Measurements from ENCODE around the gene ABTB2. TPM values are rescaled to one million over a fixed set of nuclear protein-coding genes. Genes with fewer than 3 reads are reported as not detected.

ABTB2 gene
- total RNA-seq, 1 experiment from 2014 or later, result 46.3 TPM

DNA sequence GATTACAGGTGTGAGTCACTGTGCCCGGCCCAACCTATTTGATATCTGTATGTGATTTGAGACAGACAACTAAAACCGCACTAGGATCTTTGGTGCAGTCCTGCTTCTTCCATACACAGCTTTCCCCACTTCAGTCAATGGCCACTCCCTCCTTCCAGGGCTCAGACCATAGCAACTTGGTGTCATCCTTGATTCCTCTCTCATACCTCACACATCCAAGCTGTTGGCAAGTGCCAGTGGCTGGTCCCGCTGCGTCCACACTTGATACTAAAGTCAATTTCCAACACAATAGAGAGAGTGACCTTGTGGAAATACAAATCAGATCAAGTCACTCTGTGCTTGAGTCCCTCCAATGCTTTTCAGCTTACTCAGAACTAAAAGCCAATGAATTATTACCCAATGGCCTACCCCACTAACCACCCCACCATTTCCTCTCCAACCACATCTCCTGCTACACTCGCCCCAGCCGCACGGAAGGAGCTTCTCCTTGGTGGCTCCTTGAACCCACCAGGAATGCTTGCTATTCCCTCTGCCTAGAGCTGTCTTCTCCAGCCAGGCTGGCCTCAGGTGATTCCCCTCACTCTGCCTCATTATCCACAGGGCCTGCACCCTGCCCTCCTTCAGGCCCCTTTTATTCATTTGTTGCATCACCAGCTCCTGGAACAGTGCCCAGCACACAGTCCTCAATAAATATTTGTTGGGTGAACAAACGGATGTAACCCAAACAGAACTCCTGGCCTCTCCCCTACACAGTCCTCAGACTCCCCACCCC lies 12.9 kb downstream of the ABTB2 start:
- no TSS peak for BruUV-seq (replicated peaks)
- CTCF ChIA-PET, result no interaction called here
- intact Hi-C loops (cut with micrococcal nuclease; ENCODE audit: unreplicated experiment), result no loop called here
- Histone ChIP-seq H3K4me3 (ENCODE audit: low read depth, low read length, poor library complexity, severe bottlenecking) (no peak overlapping the region), H3K9me3 (ENCODE audit: low read depth, low read length, poor library complexity, severe bottlenecking) (no peaks in the 10 kb centered on the region), H3K27me3 (replicated peaks; ENCODE audit: insufficient read depth, low read depth, low read length, poor library complexity) (no peaks in the 10 kb centered on the region), H3K36me3 (ENCODE audit: insufficient read depth, low read length, poor library complexity, severe bottlenecking) (no peaks in the 10 kb centered on the region), H3K27ac (ENCODE audit: low read depth, low read length, poor library complexity, severe bottlenecking) (no peak overlapping the region), H3K4me1 (ENCODE audit: insufficient read depth, low read length, poor library complexity, severe bottlenecking) (peaks cover 54% of the 10 kb centered on the region)
- peak; percentile 46 for DNase-seq (ENCODE audit: low spot score)
- POLR2A ChIA-PET (ENCODE audit: low non-redundant PET), result no interaction called here
- no peak for TF ChIP-seq EZH2 (IDR thresholded peaks at IDR 0.05; ENCODE audit: borderline replicate concordance, low read depth, low read length, poor library complexity, severe bottlenecking)
- TF ChIP-seq, protein P1, sequence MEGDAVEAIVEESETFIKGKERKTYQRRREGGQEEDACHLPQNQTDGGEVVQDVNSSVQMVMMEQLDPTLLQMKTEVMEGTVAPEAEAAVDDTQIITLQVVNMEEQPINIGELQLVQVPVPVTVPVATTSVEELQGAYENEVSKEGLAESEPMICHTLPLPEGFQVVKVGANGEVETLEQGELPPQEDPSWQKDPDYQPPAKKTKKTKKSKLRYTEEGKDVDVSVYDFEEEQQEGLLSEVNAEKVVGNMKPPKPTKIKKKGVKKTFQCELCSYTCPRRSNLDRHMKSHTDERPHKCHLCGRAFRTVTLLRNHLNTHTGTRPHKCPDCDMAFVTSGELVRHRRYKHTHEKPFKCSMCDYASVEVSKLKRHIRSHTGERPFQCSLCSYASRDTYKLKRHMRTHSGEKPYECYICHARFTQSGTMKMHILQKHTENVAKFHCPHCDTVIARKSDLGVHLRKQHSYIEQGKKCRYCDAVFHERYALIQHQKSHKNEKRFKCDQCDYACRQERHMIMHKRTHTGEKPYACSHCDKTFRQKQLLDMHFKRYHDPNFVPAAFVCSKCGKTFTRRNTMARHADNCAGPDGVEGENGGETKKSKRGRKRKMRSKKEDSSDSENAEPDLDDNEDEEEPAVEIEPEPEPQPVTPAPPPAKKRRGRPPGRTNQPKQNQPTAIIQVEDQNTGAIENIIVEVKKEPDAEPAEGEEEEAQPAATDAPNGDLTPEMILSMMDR (conservative IDR thresholded peaks at IDR 0.05; ENCODE audit: low read depth, low read length), result no peak

DNA sequence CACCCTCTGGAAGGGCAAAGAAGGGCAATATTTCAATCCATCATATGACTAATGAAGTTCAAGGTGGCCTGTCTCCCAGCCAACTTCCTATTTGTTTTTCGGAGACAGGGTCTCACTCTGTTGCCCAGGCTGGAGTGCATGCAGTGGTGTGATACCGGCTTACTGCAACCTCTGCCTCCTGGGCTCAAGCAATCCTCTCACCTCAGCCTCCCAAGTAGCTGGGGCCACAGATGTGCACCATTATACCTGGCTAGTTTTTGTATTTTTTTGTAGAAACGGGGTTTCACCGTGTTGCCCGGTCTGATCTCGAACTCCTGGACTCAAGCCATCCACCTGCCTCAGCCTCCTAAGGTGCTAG lies 13.4 kb downstream of the ABTB2 start:
- DNase-seq (ENCODE audit: low spot score), result no peak
- no TSS peak for BruUV-seq (replicated peaks)
- Histone ChIP-seq H3K9me3 (ENCODE audit: low read depth, low read length, poor library complexity, severe bottlenecking) (no peaks in the 10 kb centered on the region), H3K4me1 (ENCODE audit: insufficient read depth, low read length, poor library complexity, severe bottlenecking) (peaks cover 54% of the 10 kb centered on the region), H3K4me3 (ENCODE audit: low read depth, low read length, poor library complexity, severe bottlenecking) (no peak overlapping the region), H3K36me3 (ENCODE audit: insufficient read depth, low read length, poor library complexity, severe bottlenecking) (no peaks in the 10 kb centered on the region), H3K27ac (ENCODE audit: low read depth, low read length, poor library complexity, severe bottlenecking) (no peak overlapping the region), H3K27me3 (replicated peaks; ENCODE audit: insufficient read depth, low read depth, low read length, poor library complexity) (no peaks in the 10 kb centered on the region)
- intact Hi-C loops (cut with micrococcal nuclease; ENCODE audit: unreplicated experiment), result no loop called here
- ChIA-PET POLR2A (ENCODE audit: low non-redundant PET) (no interaction called here), CTCF (no interaction called here)
- no peak for TF ChIP-seq EZH2 (IDR thresholded peaks at IDR 0.05; ENCODE audit: borderline replicate concordance, low read depth, low read length, poor library complexity, severe bottlenecking)
- TF ChIP-seq, protein P1 (conservative IDR thresholded peaks at IDR 0.05; ENCODE audit: low read depth, low read length), result no peak

DNA sequence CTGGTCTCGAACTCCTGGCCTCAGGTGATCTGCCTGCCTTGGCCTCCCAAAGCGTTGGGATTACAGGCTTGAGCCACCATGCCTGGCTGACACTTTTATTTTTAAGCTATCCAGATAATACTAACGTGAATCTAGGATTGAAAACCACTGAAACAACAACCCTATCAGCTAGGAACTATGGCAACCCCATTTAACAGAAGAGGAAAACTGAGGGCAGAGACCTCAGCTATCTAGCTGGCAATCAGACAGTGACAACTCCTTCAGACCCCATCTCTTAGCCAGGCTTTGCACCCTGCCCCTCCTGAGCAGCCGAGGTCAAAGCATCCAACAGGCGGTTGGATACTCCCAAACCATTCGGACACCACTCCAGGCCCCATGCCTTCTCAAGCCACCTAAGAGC lies 14.1 kb downstream of the ABTB2 start:
- CTCF ChIA-PET, result no interaction called here
- Histone ChIP-seq H3K4me1 (ENCODE audit: insufficient read depth, low read length, poor library complexity, severe bottlenecking) (peaks cover 51% of the 10 kb centered on the region), H3K9me3 (ENCODE audit: low read depth, low read length, poor library complexity, severe bottlenecking) (no peaks in the 10 kb centered on the region), H3K27ac (ENCODE audit: low read depth, low read length, poor library complexity, severe bottlenecking) (no peak overlapping the region), H3K36me3 (ENCODE audit: insufficient read depth, low read length, poor library complexity, severe bottlenecking) (no peaks in the 10 kb centered on the region), H3K4me3 (ENCODE audit: low read depth, low read length, poor library complexity, severe bottlenecking) (no peak overlapping the region), H3K27me3 (replicated peaks; ENCODE audit: insufficient read depth, low read depth, low read length, poor library complexity) (no peaks in the 10 kb centered on the region)
- POLR2A ChIA-PET (ENCODE audit: low non-redundant PET), result no interaction called here
- no peak for DNase-seq (ENCODE audit: low spot score)
- BruUV-seq (replicated peaks), result no TSS peak
- TF ChIP-seq EZH2 (IDR thresholded peaks at IDR 0.05; ENCODE audit: borderline replicate concordance, low read depth, low read length, poor library complexity, severe bottlenecking), result no peak
- intact Hi-C loops (cut with micrococcal nuclease; ENCODE audit: unreplicated experiment), result no loop called here

DNA sequence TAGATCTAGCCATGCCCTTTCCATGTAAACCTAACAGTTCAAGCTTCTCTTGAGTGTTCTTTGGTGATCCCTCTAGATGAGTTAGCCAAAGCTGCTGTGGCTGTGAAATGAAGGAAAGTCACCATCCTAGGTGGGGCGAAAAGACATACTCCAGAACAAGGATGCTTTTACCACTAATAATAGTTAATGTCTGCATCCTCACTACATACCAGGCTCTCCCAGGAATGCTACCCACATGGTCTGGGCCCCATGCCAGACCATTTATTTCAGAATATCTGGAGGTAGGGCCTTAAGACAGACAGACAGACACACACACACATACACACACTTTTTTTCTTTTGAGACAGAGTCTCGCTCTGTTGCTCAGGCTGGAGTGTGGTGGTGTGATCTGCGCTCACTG lies 14.7 kb downstream of the ABTB2 start:
- CTCF ChIA-PET, result no interaction called here
- peaks cover 46% of the 10 kb centered on the region for H3K4me1 ChIP-seq (ENCODE audit: insufficient read depth, low read length, poor library complexity, severe bottlenecking)
- no TSS peak for BruUV-seq (replicated peaks)

More for the DNA sequence above, 14.7 kb downstream of the ABTB2 start:
- Histone ChIP-seq H3K36me3 (ENCODE audit: insufficient read depth, low read length, poor library complexity, severe bottlenecking) (no peaks in the 10 kb centered on the region), H3K4me3 (ENCODE audit: low read depth, low read length, poor library complexity, severe bottlenecking) (no peak overlapping the region), H3K27ac (ENCODE audit: low read depth, low read length, poor library complexity, severe bottlenecking) (no peak overlapping the region), H3K27me3 (replicated peaks; ENCODE audit: insufficient read depth, low read depth, low read length, poor library complexity) (no peaks in the 10 kb centered on the region), H3K9me3 (ENCODE audit: low read depth, low read length, poor library complexity, severe bottlenecking) (no peaks in the 10 kb centered on the region)
- POLR2A ChIA-PET (ENCODE audit: low non-redundant PET), result no interaction called here
- intact Hi-C loops (cut with micrococcal nuclease; ENCODE audit: unreplicated experiment), result no loop called here
- peak; percentile 77 for DNase-seq (ENCODE audit: low spot score)
- TF ChIP-seq EZH2 (IDR thresholded peaks at IDR 0.05; ENCODE audit: borderline replicate concordance, low read depth, low read length, poor library complexity, severe bottlenecking), result no peak
- TF ChIP-seq, protein P1 (conservative IDR thresholded peaks at IDR 0.05; ENCODE audit: low read depth, low read length), result no peak

All from A673 (cell line).